ENCODE results near the gene ABR.

- TF ChIP-seq, protein P1, sequence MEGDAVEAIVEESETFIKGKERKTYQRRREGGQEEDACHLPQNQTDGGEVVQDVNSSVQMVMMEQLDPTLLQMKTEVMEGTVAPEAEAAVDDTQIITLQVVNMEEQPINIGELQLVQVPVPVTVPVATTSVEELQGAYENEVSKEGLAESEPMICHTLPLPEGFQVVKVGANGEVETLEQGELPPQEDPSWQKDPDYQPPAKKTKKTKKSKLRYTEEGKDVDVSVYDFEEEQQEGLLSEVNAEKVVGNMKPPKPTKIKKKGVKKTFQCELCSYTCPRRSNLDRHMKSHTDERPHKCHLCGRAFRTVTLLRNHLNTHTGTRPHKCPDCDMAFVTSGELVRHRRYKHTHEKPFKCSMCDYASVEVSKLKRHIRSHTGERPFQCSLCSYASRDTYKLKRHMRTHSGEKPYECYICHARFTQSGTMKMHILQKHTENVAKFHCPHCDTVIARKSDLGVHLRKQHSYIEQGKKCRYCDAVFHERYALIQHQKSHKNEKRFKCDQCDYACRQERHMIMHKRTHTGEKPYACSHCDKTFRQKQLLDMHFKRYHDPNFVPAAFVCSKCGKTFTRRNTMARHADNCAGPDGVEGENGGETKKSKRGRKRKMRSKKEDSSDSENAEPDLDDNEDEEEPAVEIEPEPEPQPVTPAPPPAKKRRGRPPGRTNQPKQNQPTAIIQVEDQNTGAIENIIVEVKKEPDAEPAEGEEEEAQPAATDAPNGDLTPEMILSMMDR (conservative IDR thresholded peaks at IDR 0.05; ENCODE audit: low read length), result no peak
- no peak for TF ChIP-seq EZH2phosphoT487 (IDR thresholded peaks at IDR 0.05; ENCODE audit: borderline replicate concordance)
Observed at GRCh38 chr17:1054656-1055055, 125.1 kb downstream of the ABR start.

All from Loucy (cell line).